Measurements from ENCODE around the gene DDIAS.
"Not testable (repeated sequence)": the region's sequence is repeated elsewhere in the genome, so short reads cannot be mapped to it uniquely, and the experiment has no call there.

DNA sequence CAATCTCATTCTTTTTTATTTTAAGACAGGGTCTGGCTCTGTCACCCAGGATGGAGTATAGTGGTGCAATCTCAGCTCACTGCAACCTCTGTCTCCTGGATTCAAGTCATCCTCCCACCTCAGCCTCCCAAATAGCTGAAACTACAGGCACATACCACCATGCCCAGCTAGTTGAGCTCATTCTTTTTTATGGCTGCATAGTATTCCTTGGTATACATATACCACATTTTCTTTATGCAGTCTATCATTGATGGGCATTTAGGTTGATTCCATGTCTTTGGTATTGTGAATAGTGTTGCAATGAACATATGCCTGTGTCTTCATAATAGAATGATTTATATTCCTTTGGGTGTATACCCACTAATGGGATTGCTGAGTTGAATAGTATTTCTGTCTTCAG is 60.5 kb downstream of the DDIAS start:
- not testable (repeated sequence) for TF ChIP-seq EP300 (IDR thresholded peaks at IDR 0.05); POLR2A (IDR thresholded peaks at IDR 0.05; ENCODE audit: low read depth)
- TF ChIP-seq, protein P1, sequence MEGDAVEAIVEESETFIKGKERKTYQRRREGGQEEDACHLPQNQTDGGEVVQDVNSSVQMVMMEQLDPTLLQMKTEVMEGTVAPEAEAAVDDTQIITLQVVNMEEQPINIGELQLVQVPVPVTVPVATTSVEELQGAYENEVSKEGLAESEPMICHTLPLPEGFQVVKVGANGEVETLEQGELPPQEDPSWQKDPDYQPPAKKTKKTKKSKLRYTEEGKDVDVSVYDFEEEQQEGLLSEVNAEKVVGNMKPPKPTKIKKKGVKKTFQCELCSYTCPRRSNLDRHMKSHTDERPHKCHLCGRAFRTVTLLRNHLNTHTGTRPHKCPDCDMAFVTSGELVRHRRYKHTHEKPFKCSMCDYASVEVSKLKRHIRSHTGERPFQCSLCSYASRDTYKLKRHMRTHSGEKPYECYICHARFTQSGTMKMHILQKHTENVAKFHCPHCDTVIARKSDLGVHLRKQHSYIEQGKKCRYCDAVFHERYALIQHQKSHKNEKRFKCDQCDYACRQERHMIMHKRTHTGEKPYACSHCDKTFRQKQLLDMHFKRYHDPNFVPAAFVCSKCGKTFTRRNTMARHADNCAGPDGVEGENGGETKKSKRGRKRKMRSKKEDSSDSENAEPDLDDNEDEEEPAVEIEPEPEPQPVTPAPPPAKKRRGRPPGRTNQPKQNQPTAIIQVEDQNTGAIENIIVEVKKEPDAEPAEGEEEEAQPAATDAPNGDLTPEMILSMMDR (IDR thresholded peaks at IDR 0.05) = not testable (repeated sequence)

Measured in esophagus muscularis mucosa (tissue), 4 donors.